Right lung (tissue), 5 donors: ENCODE results near the gene NPAS3. TPM values are rescaled to one million over a fixed set of nuclear protein-coding genes. Genes with fewer than 3 reads are reported as not detected.

Source experiments
- DNase-seq, 2 donors: peaks; one replicate each; pipeline ENCODE4 v3.0.0-alpha.2; 2013
- polyA plus RNA-seq, 5 donors: library from polyadenylated mRNA; unstranded; fragments of 120-200 nt; gene quantifications; one replicate each; pipeline versions ENCODE4 v1.2.1 to v1.2.3, GENCODE V29; 2013; ENCODE audit warnings: inconsistent platforms in 1 of 5, low replicate concordance in 1 of 5; ENCODE audit not compliant: insufficient read length in 5 of 5, insufficient read depth in 1 of 5

The NPAS3 gene
- polyA plus RNA-seq, 5 donors, result 0.56 to 0.77 (median 0.69) TPM

DNA sequence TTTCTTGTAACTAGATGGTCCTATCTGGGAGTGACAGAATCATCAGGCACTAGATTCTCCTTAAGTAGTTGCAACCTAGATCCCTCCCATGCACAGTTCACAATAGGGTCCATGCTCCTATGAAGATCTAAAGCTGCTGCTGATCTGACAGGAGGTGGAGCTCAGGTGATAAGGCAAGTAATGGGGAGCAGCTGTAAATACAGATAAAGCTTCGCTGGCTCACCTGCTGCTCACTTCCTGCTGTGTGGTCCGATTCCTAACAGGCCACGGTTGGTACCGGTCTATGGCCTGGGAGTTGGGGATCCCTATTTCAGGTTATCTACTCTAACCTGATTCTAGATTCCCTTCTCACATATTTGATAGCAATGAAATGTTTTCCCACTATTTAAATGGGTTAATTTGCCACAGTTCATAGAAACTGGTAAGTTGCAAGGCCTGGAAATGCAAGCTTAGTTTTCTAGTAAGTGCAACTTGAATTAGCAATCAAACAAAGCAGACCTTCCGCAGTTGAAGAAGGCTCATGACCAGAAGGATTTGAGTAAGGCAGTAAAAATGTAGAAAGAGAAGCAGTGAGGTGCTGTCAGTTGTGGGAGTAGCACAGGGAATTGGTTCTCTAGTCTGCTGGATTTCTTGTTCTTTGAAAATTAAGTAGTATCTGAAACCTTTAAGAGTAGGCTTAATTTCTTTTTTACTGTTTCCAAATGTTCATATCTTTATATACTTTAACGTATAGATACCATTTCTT, 679.9 kb downstream of the NPAS3 start:
- no peak for DNase-seq

DNA sequence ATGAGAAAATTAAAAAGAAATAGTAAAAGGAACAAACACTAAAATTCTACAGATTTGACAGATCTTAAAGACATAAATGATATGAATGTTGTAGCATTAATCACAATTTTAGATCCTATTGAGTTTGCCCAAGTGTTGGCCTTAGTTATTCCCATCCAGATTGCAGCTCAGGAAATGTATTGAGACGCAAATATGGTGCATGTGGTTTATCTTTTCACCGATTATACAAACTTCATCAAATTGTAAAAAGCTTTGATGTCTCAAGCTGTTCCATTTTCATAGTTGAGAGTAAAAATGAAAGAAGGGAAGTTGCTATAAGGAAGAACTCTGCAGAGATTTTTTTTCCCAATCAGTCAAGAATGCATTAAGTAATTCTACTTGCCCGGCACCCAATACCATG, 683.8 kb downstream of the NPAS3 start:
- no peak for DNase-seq

DNA sequence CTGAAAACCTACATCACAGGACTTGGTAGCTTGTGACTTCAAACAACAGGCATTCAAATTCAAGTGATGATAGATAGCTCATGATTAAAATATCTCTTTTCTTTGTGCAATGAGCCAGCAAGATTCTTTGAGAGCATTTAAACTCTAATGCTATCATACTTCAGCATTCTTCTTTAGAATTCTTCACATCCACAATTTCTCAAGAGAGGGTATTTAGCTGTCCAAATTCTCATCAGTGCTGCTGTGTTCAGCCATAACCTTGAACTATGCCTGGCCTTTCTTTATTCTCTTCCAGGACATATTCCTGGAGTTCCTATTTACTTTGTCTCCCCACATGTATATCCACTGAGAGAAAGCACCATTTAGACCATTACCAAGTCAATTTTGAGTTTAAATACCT, 691.1 kb downstream of the NPAS3 start:
- DNase-seq, result no peak

DNA sequence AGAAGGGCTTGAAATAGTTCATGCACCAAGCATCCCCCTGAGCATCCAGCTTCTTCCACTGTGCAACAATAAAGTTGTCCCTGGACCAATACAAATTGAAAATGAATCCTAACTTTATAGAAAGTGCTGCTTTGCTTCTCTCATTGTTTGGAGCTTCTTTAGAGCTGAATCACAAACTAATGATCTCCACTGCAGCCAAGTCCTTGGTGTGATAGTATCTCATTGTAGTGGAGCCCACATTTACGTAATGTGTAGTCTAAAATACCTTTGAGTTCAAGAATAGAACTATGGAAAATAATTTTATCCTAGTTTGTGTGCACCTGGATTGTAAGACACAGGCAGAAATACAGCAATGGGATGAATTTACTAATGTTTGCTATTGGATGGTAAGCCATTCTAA, 692.3 kb downstream of the NPAS3 start:
- no peak for DNase-seq

DNA sequence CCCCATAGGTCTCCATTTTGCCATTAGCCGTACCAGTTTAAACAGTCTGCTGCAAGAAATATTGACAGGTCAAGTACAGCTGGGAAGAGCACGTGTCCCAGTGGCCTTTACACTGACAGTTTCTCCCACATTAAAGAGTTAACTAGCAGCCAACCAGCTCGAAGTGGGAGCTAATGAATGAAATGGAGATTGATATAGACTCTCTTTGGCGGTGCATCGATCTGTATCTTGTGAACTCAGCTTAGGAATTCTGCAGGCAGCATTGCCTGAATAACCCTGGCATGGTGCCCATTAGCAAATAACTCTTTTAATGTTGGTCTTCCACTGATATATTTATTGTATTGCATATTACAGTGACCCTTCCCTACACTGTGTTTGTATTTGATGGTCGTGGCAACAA, 692.8 kb downstream of the NPAS3 start:
- DNase-seq, result no peak

DNA sequence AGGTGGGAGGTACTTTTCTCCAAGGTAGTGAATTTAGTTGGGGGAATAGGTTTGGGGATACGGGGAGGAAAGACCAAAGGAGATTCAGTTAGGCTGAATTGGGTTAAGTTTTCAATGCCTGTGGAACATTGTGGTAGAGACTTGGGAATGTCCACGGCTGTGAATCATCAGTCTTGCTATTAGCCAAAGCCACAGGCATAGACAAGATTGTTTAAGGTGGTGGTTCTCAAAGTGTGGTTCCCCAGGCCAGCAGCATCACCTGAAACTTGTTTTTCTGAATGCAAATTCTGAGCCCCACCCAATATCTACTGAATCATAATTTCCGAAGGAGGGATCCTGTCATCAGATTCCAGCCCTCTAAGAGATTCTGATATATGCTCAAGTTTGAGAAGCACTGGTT, 696.0 kb downstream of the NPAS3 start:
- no peak for DNase-seq

DNA sequence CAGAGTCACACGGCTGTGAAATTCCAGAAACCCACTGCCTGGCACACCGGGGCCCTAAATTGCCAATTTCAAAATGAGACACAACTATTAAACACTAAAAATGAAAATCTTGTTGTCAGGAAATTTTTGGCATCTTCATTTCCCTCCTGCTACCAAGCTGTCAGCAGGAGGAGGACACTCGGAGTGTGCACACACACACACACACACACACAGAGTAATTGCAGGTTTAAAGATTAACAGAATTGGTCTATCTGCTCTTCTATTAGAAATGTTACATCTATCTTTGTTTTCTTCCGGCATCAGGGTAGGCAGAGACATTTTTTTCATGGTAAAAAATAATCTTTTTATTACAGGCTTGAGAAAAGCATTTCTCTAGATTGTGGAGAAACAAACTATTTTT, 698.0 kb downstream of the NPAS3 start:
- no peak for DNase-seq

DNA sequence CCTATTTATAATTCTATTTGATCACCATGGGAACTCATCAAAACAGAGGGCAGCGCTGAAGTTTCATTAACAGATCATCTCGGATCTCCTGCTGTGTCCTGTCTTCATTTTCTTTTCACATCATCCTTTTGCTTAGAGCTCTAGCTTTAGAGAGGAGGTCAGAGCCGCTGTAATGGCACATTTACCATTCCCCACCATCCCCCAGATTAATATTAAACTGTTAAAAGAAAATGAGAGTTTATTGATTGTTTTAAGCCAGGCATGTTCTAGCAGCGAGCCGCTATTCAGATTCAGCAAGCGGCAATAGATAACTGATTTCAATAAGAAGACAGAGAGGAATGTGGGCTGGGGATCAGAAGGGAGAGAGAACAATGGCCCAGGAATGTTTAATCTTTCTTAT, 703.4 kb downstream of the NPAS3 start:
- DNase-seq, result peak; percentile 5 to 7

DNA sequence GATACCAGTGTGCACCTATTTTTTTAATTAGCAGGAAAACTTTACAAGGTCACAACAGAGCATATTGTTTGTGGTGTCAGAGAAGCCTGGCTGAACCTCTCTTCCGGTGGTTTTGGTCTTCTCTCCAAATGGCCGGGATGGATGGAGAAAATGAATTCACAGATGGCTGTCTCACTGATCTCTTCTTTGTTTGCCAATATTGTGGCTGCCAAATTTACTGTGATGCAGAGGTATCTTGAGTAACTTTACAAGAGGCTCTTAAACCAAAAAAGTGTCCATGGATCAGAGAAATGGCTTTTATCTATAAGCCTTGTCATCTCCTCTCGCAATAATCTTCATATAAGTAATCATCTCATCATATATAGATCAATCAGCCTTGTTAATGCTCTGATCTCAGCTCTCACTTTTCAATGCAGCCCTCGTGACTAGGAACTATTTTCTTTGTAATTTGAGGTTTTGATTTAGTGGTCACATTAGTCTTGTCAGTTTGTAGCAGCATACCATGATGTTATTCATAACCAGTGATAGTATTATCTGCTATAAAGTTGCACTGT, 704.1 kb downstream of the NPAS3 start:
- DNase-seq, result no peak

DNA sequence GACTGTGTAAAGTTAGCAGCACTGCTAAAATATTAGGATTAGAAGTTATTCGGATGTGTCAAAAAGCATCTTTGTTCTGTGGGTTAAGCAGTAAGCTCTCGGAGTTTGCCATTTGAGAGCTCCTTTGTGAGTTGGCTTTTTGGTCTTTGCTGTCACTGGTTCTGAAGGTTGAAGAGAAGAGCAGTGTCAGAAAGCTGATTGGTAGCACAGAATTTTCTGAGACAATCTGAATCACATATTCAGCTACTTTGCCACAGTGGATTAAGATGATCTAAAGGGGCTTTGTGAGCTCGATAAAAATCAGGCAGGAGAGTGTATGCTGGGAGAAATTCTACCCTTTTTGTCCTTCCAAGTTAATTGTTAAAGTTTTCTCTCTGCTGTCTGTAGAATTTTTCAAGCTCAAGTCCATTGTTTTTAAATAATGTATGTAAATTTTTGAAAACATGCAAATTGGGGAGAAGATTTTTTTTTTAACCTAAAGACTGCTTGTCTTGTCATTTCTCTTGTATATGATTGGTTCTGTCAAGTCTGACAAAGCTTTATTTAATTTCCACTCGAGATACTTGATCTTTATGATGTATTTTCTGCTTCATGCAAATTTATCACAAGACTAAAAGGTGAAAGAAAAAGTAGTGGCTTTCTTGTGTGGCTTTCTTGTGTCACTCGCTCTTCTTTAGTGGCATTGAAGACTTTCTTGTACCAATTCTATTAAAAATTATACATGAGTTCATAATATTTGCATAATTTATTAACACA, 704.9 kb downstream of the NPAS3 start:
- DNase-seq, result no peak

DNA sequence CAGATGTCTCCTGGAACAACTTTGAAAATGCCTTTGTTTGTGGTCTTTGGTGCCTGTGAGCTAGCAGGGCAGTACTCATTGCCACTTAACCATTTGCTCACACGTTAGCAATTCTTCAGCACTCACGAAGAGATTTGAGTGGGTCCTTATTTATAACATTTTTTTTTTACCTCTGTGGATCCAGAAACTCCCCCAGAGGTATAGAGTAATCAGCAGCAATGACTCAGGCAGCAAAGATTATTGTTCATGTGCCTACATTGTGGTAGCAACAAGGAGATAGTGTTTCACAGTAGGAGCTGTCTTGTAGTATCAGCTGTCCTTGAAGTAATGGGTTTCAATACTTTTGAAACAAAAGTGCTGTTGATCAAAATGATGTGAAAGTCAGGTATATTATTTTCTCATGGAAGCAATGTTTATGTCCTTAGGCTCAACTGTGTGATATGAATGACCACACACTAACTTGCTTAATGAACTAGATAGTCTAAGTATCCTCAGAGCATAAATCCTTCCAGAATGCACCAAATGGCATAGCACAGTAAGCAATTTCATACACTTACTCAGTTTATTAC, 708.1 kb downstream of the NPAS3 start:
- DNase-seq, result no peak

DNA sequence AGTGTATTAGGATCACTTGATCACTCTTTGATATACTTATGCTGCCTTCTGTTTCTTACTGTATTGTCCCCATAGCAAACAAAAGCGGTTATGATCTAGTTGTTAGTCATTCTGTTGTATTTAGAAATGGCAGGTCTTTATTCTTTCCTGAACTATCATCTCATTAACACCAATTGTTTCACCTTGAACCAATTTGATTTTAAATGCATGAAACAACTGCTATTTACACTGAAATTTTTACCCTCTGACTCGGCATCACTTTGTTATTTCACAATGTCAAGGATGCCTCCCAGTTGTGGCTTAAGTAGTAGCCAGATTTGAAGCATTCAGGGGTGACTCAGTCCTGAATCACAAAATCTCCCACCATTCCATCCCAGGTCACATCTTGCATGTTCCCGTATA, 708.7 kb downstream of the NPAS3 start:
- DNase-seq, result no peak

DNA sequence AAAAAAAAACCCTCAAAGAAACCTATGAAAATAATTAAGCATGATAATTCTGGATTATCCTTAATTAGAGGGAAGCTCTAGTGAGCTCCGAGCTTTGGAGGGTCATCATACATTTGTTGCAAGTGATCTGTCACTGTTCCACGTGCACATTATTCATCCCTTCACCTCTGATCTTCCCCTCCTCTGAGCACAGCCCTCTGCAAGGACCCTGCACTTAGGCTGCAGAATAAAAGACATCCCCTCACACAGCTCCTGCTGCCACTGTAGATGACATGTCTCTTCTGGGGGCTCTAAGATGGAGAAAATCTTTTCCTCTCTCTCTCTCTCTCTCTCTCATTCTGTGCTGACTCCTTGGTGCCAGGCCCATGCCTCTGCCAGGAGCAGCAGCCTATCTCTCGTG, 711.8 kb downstream of the NPAS3 start:
- DNase-seq, result no peak

DNA sequence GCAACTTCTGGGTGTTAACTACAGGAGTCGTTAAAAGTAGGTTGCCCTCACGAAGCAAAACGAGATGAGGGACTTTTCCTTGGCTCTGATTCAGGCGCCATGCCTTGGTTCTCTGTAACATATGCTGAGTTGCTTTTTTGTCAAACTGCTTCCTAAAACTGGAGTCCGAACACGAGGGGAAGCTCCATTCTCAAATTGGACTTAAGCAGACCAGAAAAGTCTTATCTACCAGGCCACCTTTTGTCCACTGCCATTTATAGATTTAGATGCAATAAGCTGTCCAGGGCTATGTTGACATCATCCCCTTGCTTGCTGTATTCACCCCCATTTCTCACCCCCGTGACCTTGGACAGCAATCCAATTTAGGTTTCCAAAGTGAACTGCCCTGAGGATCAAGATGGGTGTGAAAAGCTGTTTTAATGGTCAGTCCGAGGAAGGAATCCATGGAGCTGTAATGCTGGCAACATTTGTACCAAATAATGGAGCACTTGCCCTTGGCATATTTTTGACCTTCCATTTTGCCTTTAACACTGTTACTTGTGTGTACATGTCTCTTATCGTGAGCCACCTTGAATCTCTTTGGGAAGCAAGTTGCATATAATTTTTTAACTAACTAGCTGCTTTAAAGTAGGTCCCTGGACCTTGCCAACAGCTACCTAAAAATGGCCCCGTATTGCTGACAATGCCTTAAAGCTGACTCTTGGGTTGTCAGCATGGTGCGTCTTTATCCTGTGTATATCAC, 714.1 kb downstream of the NPAS3 start:
- DNase-seq, result no peak

DNA sequence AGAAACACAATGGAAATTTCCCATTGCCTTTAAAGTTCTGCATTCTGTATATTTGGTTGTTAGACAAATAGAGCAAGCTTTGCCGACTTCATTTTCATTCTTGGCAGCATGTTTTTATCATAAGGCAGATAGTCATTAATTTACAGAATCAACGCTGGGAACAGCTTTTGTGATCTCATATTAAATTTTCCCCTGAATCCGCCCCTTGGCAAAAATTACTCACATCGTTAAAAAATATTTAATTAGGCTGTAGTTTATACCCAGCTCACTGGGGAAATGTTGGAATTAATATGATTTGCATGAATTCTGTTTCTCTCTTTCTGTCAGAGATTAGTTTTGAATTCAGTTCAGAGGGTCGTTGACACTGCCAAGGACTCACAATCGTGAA, 714.6 kb downstream of the NPAS3 start:
- DNase-seq, result no peak

DNA sequence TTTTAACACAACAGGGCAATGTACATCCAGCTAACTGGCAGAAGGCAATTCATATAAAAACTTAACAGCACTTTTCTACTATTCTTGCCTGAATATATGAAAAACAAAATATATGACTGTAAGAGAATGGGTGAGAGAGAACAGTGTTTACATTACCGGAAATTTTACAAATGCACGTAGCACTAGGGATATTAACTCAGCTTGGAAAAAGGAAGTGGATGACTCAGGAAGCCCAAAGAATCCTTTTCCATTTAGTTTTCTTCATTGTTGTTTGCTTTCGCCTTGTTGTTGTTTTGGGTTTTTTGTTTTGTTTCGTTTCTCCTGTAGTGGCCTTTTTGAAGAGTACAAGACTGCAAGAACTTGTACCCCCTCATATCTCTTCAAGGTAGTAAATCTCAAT, 716.7 kb downstream of the NPAS3 start:
- no peak for DNase-seq

DNA sequence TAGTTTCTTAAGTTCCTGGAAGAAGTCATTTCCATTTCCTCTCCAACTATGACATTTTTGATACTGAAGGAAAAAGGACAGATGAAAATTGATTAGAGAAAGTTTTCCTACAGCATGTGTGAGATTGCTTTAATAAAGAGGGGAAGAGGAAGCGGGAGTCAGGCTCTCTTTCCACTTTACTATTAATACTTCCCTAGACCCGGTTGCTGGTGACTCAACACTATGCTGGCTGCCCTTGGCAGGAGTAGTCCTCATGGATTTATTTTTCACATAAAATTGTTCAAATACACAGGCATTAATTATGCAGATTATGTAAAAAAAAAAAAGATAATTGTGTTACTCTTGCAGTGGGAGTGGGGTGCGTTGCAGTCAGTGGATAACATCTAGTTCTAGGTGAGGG, 718.8 kb downstream of the NPAS3 start:
- no peak for DNase-seq

DNA sequence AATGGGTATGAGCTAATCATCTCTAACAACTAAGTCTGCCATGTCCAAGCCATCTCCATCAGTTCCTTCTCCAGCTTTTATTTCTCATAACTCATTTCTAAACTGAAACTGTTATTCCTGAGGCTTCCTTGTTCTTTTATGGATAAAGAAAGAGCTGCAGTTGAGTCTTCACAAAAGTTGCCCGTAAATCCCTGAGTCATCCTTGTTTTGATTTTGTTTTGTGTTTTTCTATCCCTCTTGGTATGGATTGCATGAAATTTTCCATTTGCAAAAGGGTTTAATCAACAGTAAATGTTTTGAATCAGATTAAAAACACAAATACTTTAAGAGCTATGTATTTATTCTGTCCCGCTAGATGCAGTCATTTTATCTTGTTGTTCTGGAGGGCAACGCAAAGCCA, 721.6 kb downstream of the NPAS3 start:
- DNase-seq, result no peak

DNA sequence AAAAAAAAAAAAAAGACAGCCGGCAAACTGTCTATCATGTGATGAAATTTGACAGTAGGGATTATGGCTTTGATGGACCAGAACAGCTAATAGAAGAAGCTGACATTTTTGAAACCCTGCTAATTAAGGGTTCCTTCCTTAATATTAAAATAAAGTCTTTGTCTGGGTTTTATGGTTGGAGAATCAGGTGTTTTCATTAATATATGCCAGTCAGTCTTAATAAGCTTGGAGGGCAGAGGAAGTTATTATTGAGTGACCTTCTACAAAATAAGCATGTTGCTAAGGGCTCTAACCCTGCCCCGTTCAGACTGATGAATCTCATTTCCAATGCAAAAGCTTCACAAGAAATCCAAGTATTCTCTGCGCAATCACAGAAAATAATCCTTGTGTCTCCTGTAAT, 722.4 kb downstream of the NPAS3 start:
- DNase-seq, result no peak

DNA sequence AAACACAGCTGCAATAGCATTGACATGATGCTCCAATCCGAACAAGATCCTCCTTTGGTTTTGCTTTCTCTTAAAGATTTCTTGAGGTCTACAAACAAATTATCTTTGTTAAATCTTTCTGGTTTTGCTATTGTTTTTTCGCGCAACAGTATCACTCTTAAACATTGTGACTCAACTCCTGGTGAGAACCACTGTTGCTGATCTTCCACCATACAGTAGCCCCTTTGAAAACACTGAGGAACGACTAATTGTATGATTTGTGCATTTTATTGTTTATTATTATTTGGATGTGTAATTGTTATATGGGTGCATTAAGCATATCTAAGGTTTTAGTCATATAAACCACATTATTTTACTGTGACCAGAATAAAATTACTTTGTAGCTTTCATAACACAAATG, 729.4 kb downstream of the NPAS3 start:
- DNase-seq, result no peak

DNA sequence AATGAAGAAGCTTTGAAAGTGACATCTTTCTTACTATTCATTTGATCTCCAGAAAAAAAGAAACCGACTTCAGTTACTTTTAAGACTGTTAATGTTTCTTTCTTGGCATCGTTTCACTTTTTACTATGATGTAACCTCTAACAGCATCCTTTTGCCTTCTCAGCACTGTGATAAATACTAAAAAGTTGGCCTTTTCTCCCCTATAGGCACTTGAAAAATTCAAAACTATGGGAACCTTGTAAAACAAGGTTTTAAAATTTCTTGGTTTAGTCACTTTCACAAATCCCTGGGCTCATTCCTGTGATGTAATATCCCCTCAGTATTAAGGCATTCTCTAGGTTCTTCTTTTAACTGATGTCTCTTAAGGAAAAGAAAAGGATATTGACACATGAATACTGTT, 730.4 kb downstream of the NPAS3 start:
- DNase-seq, result no peak

DNA sequence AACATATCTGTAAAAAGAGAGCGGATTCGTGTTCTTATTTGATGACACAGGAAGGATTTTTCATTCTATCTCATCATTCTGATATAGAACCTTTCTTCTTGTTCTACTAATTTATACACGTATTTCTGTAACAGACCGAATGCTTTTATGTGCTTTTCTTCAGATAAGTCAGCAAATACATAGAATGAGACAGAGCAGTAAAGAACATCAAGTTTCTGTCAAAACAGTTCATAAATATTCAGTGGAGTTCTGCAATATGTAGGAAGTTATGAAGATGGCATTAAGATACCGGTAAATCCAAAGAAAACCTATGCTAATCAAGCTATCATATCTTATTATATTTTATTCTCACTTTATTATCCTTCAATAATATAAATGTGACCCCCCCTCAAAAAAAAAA, 731.6 kb downstream of the NPAS3 start:
- DNase-seq, result no peak
